Liver (tissue), 9 donors: ENCODE results near the gene FAM217A. TPM values are rescaled to one million over a fixed set of nuclear protein-coding genes. Genes with fewer than 3 reads are reported as not detected.

Experiments used
- DNase-seq: peaks from one replicate; pipeline ENCODE4 v3.0.0-alpha.2; 2017; ENCODE audit warnings: low spot score
- H3K27ac ChIP-seq, 2 donors: one replicate each; pipeline ENCODE4 v1.7.0; 2013; ENCODE audit warnings: inconsistent platforms in 2 of 2, low read length in 2 of 2, control low read depth in 1 of 2, low read depth in 1 of 2, mild to moderate bottlenecking in 1 of 2
- H3K27me3 ChIP-seq, 4 donors: one replicate each; pipeline versions ENCODE4 v1.6.1 to v1.7.0; 2013; ENCODE audit warnings: low read length in 3 of 4, inconsistent platforms in 1 of 4, mild to moderate bottlenecking in 1 of 4, moderate library complexity in 1 of 4; ENCODE audit not compliant: control insufficient read depth in 4 of 4, insufficient read depth in 4 of 4
- H3K36me3 ChIP-seq, 4 donors: one replicate each; pipeline versions ENCODE4 v1.6.1 to v1.7.0; 2013; ENCODE audit warnings: low read length in 3 of 4, mild to moderate bottlenecking in 3 of 4, low read depth in 1 of 4, moderate library complexity in 1 of 4; ENCODE audit not compliant: control insufficient read depth in 4 of 4, insufficient read depth in 3 of 4
- H3K4me1 ChIP-seq, 4 donors: one replicate each; pipeline versions ENCODE4 v1.6.1 to v1.7.0; 2013; ENCODE audit warnings: low read length in 3 of 4, mild to moderate bottlenecking in 3 of 4, moderate library complexity in 1 of 4; ENCODE audit not compliant: control insufficient read depth in 4 of 4, insufficient read depth in 4 of 4
- H3K4me3 ChIP-seq, 3 donors: one replicate each; pipeline versions ENCODE4 v1.6.1 to v1.7.0; 2013; ENCODE audit warnings: low read length in 3 of 3, control low read depth in 1 of 3, low read depth in 1 of 3, mild to moderate bottlenecking in 1 of 3
- H3K9ac ChIP-seq, 2 donors: one replicate each; pipeline ENCODE4 v1.7.0; 2013; ENCODE audit warnings: low read length in 2 of 2, mild to moderate bottlenecking in 2 of 2, moderate library complexity in 2 of 2, control low read depth in 1 of 2, low read depth in 1 of 2
- H3K9me3 ChIP-seq, 4 donors: one replicate each; pipeline versions ENCODE4 v1.6.1 to v1.7.0; 2013; ENCODE audit warnings: low read length in 3 of 4; ENCODE audit not compliant: control insufficient read depth in 4 of 4
- ATF3 ChIP-seq: IDR thresholded peaks from 2 replicates; pipeline ENCODE4 v1.6.1; 2016; ENCODE audit warnings: antibody characterized with exemption
- CTCF ChIP-seq: fragments of 150-350 bp; IDR thresholded peaks from 2 replicates; pipeline ENCODE4 v1.5.1; 2017; ENCODE audit warnings: improper control_type of control experiment, low read depth, low read length; ENCODE audit not compliant: missing input control
- EGR1 ChIP-seq, 2 donors: IDR thresholded peaks; 2 replicates each; pipeline ENCODE4 v1.6.1; 2016 to 2018; ENCODE audit warnings: antibody characterized with exemption in 2 of 2, low read depth in 2 of 2
- FOXA1 ChIP-seq: IDR thresholded peaks from 2 replicates; pipeline ENCODE4 v1.6.1; 2016; ENCODE audit warnings: antibody characterized with exemption
- FOXA2 ChIP-seq: IDR thresholded peaks from 2 replicates; pipeline ENCODE4 v1.6.1; 2016; ENCODE audit warnings: antibody characterized with exemption
- GABPA ChIP-seq, 2 donors: IDR thresholded peaks in 1 of 2; conservative IDR thresholded peaks in 1 of 2; 2 replicates each; pipeline ENCODE4 v1.6.1; 2016; ENCODE audit warnings: antibody characterized with exemption in 2 of 2, mild to moderate bottlenecking in 1 of 2, moderate library complexity in 1 of 2
- HNF4A ChIP-seq, 2 donors: conservative IDR thresholded peaks; 2 replicates each; pipeline ENCODE4 v1.6.1; 2016; ENCODE audit warnings: antibody characterized with exemption in 2 of 2, mild to moderate bottlenecking in 2 of 2
- HNF4G ChIP-seq: IDR thresholded peaks from 2 replicates; pipeline ENCODE4 v1.6.1; 2016; ENCODE audit warnings: antibody characterized with exemption
- JUND ChIP-seq, 2 donors: IDR thresholded peaks; 2 replicates each; pipeline ENCODE4 v1.6.1; 2016; ENCODE audit warnings: antibody characterized with exemption in 2 of 2
- MAX ChIP-seq: IDR thresholded peaks from 2 replicates; pipeline ENCODE4 v1.6.1; 2016; ENCODE audit warnings: antibody characterized with exemption
- NR2F2 ChIP-seq: IDR thresholded peaks from 2 replicates; pipeline ENCODE4 v1.6.1; 2016; ENCODE audit warnings: antibody characterized with exemption
- RAD21 ChIP-seq, 2 donors: IDR thresholded peaks; 2 replicates each; pipeline ENCODE4 v1.6.1; 2016; ENCODE audit warnings: antibody characterized with exemption in 2 of 2, mild to moderate bottlenecking in 2 of 2
- REST ChIP-seq: IDR thresholded peaks from 2 replicates; pipeline ENCODE4 v1.6.1; 2016; ENCODE audit warnings: antibody characterized with exemption, mild to moderate bottlenecking
- RXRA ChIP-seq, 2 donors: IDR thresholded peaks; 2 replicates each; pipeline ENCODE4 v1.6.1; 2017 to 2018; ENCODE audit warnings: antibody characterized with exemption in 2 of 2, mild to moderate bottlenecking in 1 of 2
- SP1 ChIP-seq: IDR thresholded peaks from 2 replicates; pipeline ENCODE4 v1.6.1; 2018; ENCODE audit warnings: antibody characterized with exemption, mild to moderate bottlenecking
- YY1 ChIP-seq: IDR thresholded peaks from 2 replicates; pipeline ENCODE4 v1.6.1; 2016; ENCODE audit warnings: antibody characterized with exemption, mild to moderate bottlenecking
- ZBTB33 ChIP-seq: IDR thresholded peaks from 2 replicates; pipeline ENCODE4 v1.6.1; 2016; ENCODE audit warnings: antibody characterized with exemption
- WGBS: extraction: QIAGEN DNeasy Blood & Tissue Kit; methylation state at CpG from one replicate; pipeline ENCODE4 v1.1.7; 2013; 5-methylcytosine and 5-hydroxymethylcytosine counted together
- polyA plus RNA-seq, 2 donors: library from polyadenylated mRNA; stranded (reverse) in 1 of 2; unstranded in 1 of 2; fragments of 200-250 nt in 1 of 2; fragments of >200 nt in 1 of 2; fragmentation: Nextera tagmentation in 1 of 2; extraction: Ambion mirVana in 1 of 2; gene quantifications; one replicate each; pipeline versions ENCODE4 v1.2.1 to v1.2.3, GENCODE V29; 2013 to 2015
- total RNA-seq, 2 donors: library from RNA; depleted of rRNA; stranded (reverse); fragments of >200 nt; gene quantifications; one replicate each; pipeline ENCODE4 v1.2.3, GENCODE V29; 2014
- donor health status: healthy.
- donor health status: healthy.
- donor health status: healthy.
- donor health status: healthy.
- donor health status: healthy.

The FAM217A gene
- total and polyA plus RNA-seq, 4 donors = not detected

GRCh38 chr6:4100655-4101054, 21.7 kb upstream of the FAM217A start:
- Histone ChIP-seq H3K9me3 (no peaks in the 10 kb centered on the region), H3K9ac (no peak overlapping the region), H3K27ac (no peak overlapping the region), H3K36me3 (no peaks in the 10 kb centered on the region), H3K27me3 (no peaks in the 10 kb centered on the region), H3K4me1 (peaks cover 0 to 6% (median 0%) of the 10 kb centered on the region in 4 donors), H3K4me3 (no peak overlapping the region)
- WGBS = 83% methylated on average over 5 of the region's 5 CpGs
- no peak for TF ChIP-seq YY1
- TF ChIP-seq ATF3 = no peak
- no peak for TF ChIP-seq SP1
- no peak for DNase-seq

GRCh38 chr6:4093288-4093687, 14.4 kb upstream of the FAM217A start:
- TF ChIP-seq HNF4A (conservative IDR thresholded peaks at IDR 0.05) (no peak), SP1 (no peak), FOXA1 (no peak), REST (no peak), NR2F2 (no peak), FOXA2 (no peak), RXRA (IDR thresholded peaks at IDR 0.05) (no peak), MAX (no peak), GABPA (IDR thresholded peaks at IDR 0.05 in 1 of 2, conservative IDR thresholded peaks at IDR 0.05 in 1 of 2) (no peak), ZBTB33 (no peak), HNF4G (no peak), JUND (IDR thresholded peaks at IDR 0.05) (no peak), RAD21 (IDR thresholded peaks at IDR 0.05) (no peak), YY1 (no peak), CTCF (no peak), ATF3 (no peak), EGR1 (IDR thresholded peaks at IDR 0.05; ENCODE audit: low read depth in 2 of 2) (no peak)
- no peaks in the 10 kb centered on the region for H3K36me3 ChIP-seq
- H3K9me3 ChIP-seq = no peaks in the 10 kb centered on the region
- H3K27me3 ChIP-seq = no peaks in the 10 kb centered on the region
- no peaks in the 10 kb centered on the region for H3K4me1 ChIP-seq
- H3K9ac ChIP-seq = no peak overlapping the region
- no peak overlapping the region for H3K4me3 ChIP-seq
- no peak overlapping the region for H3K27ac ChIP-seq
- WGBS = 79% methylated on average over 1 of the region's 1 CpG
- no peak for DNase-seq
